Measurements from ENCODE around the gene MOB1A. TPM values are rescaled to one million over a fixed set of nuclear protein-coding genes. Genes with fewer than 3 reads are reported as not detected.
A peak's percentile ranks its signal among the peaks of the same experiment; 100 is the strongest.

The MOB1A gene
- total and polyA plus RNA-seq, 2 of the 13 experiments (the other 11 are each of a cell fraction or from before 2014, with no cell fraction given): 48.2 to 139 TPM

- peak; percentile 52; the same call in 1 of the 2 replicates for TF ChIP-seq ZNF414 (CRISPR knock-in tag; IDR thresholded peaks at IDR 0.05)
- TF ChIP-seq ZNF44 (CRISPR knock-in tag; IDR thresholded peaks at IDR 0.05): peak; percentile 7; the same call in 1 of the 2 replicates
- peak; percentile 48; the same call in 1 of the 2 replicates for TF ChIP-seq KDM5B (CRISPR knock-in tag; IDR thresholded peaks at IDR 0.05; ENCODE audit: borderline replicate concordance)
- TF ChIP-seq MAZ (IDR thresholded peaks at IDR 0.05; ENCODE audit: borderline replicate concordance, low read depth, low read length): peak; percentile 85
- TF ChIP-seq MAZ (CRISPR knock-in tag; IDR thresholded peaks at IDR 0.05; ENCODE audit: low read depth): peak; percentile 54; the same call in 1 of the 2 replicates
- peak; percentile 72 for TF ChIP-seq HNRNPUL1 (IDR thresholded peaks at IDR 0.05; ENCODE audit: low read depth, low read length)
- peak; percentile 75 for TF ChIP-seq NFYB (CRISPR knock-in tag; IDR thresholded peaks at IDR 0.05)
- TF ChIP-seq TOE1 (CRISPR knock-in tag; IDR thresholded peaks at IDR 0.05): 0 out of 2 replicates have a peak, but pooled peaks have one; percentile 7
- 0 out of 2 replicates have a peak, but pooled peaks have one; percentile 9 for TF ChIP-seq HIVEP1 (CRISPR knock-in tag; IDR thresholded peaks at IDR 0.05)
- TF ChIP-seq DNMT1 (CRISPR knock-in tag; IDR thresholded peaks at IDR 0.05): no peak; the same call in 1 of the 2 replicates
- TF ChIP-seq ZNF253 (CRISPR knock-in tag; IDR thresholded peaks at IDR 0.05; ENCODE audit: borderline replicate concordance): no peak
- TF ChIP-seq ELF1 (CRISPR knock-in tag; IDR thresholded peaks at IDR 0.05): peak; percentile 95
- TF ChIP-seq NR0B2 (CRISPR knock-in tag; IDR thresholded peaks at IDR 0.05): no peak
- no peak for TF ChIP-seq GZF1 (CRISPR knock-in tag; IDR thresholded peaks at IDR 0.05)
- TF ChIP-seq ZNF430 (CRISPR knock-in tag; IDR thresholded peaks at IDR 0.05): peak; percentile 67; the same call in 1 of the 2 replicates
- TF ChIP-seq GATAD2A (CRISPR knock-in tag; IDR thresholded peaks at IDR 0.05): peak; percentile 13; the same call in 1 of the 2 replicates
- TF ChIP-seq AGO2 (optimal IDR thresholded peaks at IDR 0.05; ENCODE audit: low read depth, low read length): peak; percentile 95
- TF ChIP-seq ZFAT (CRISPR knock-in tag; conservative IDR thresholded peaks at IDR 0.05): no peak
- no peak; the same call in 1 of the 2 replicates for TF ChIP-seq ZNF343 (CRISPR knock-in tag; IDR thresholded peaks at IDR 0.05)
- TF ChIP-seq SRSF1 (optimal IDR thresholded peaks at IDR 0.05; ENCODE audit: low read depth, low read length): peak; percentile 81
- peak; percentile 96 for TF ChIP-seq ARNT2 (CRISPR knock-in tag; IDR thresholded peaks at IDR 0.05; ENCODE audit: low read depth)
- TF ChIP-seq AKAP8 (CRISPR knock-in tag; IDR thresholded peaks at IDR 0.05): peak; percentile 47; the same call in 1 of the 2 replicates
- TF ChIP-seq ZNF225 (CRISPR knock-in tag; IDR thresholded peaks at IDR 0.05): peak; percentile 75; the same call in 1 of the 2 replicates
- peak; percentile 79 for TF ChIP-seq NFYC (CRISPR knock-in tag; IDR thresholded peaks at IDR 0.05)
- TF ChIP-seq NR2C2 (CRISPR knock-in tag; IDR thresholded peaks at IDR 0.05; ENCODE audit: borderline replicate concordance): no peak; the same call in none of the 2 replicates
- TF ChIP-seq ZNF883 (CRISPR knock-in tag; IDR thresholded peaks at IDR 0.05; ENCODE audit: not compliant biosample characterization): peak; percentile 78
- peak; percentile 28; the same call in 1 of the 2 replicates for TF ChIP-seq ZNF614 (CRISPR knock-in tag; IDR thresholded peaks at IDR 0.05; ENCODE audit: borderline replicate concordance)
- TF ChIP-seq KLF12 (CRISPR knock-in tag; IDR thresholded peaks at IDR 0.05; ENCODE audit: borderline replicate concordance): 0 out of 2 replicates have a peak, but pooled peaks have one; percentile 24
- peak; percentile 35; the same call in 1 of the 2 replicates for TF ChIP-seq ZNF567 (CRISPR knock-in tag; IDR thresholded peaks at IDR 0.05; ENCODE audit: borderline replicate concordance)
- TF ChIP-seq GATA4 (IDR thresholded peaks at IDR 0.05; ENCODE audit: borderline replicate concordance, low read depth): no peak
Observed at GRCh38 chr2:74178211-74179062, at the start of gene MOB1A (continued).
